GM06990 (cell line): ENCODE results near the gene MIPEP.

Experiments used
- DNase-seq: peaks from one replicate; pipeline ENCODE4 v3.0.0-alpha.2; 2011; ENCODE audit not compliant: insufficient read length; ENCODE audit errors: extremely low read depth
- H3K27me3 ChIP-seq: replicated peaks from 2 replicates; pipeline ENCODE4 v1.6.0; 2011; ENCODE audit warnings: low read length; ENCODE audit not compliant: control insufficient read depth, insufficient read depth
- H3K36me3 ChIP-seq: 2 replicates; pipeline ENCODE4 v1.5.1; 2011; ENCODE audit warnings: low read length; ENCODE audit not compliant: control insufficient read depth, insufficient read depth
- H3K4me3 ChIP-seq: replicated peaks from 2 replicates; pipeline ENCODE4 v1.5.1; 2011; ENCODE audit warnings: low read depth, mild to moderate bottlenecking, control low read depth, low read length
- CTCF ChIP-seq: IDR thresholded peaks from 2 replicates; pipeline ENCODE4 v1.5.1; 2011; ENCODE audit warnings: low read length, control low read depth, mild to moderate bottlenecking, inconsistent platforms; ENCODE audit not compliant: insufficient read depth, poor library complexity, severe bottlenecking

Gene MIPEP

GRCh38 chr13:23736541-23736940 is 152.7 kb downstream of the MIPEP start:
- Histone ChIP-seq H3K4me3 (no peak overlapping the region), H3K27me3 (no peaks in the 10 kb centered on the region), H3K36me3 (no peaks in the 10 kb centered on the region; the same call in 1 of the 2 replicates)
- no peak for TF ChIP-seq CTCF
- no peak for DNase-seq

- H3K4me3 ChIP-seq = no peak overlapping the region
- TF ChIP-seq CTCF = no peak
- H3K27me3 ChIP-seq = no peaks in the 10 kb centered on the region
- H3K36me3 ChIP-seq = no peaks in the 10 kb centered on the region; the same call in 1 of the 2 replicates
- DNase-seq = no peak
These were observed 153.9 kb downstream of the MIPEP start for GRCh38 chr13:23735329-23735728.

- no peaks in the 10 kb centered on the region for H3K27me3 ChIP-seq
- TF ChIP-seq CTCF = no peak
- no peaks in the 10 kb centered on the region for H3K36me3 ChIP-seq
- DNase-seq = no peak
- H3K4me3 ChIP-seq = no peak overlapping the region
These were observed 157.5 kb downstream of the MIPEP start for GRCh38 chr13:23731709-23732108.

- no peak for DNase-seq
- TF ChIP-seq CTCF = no peak
- no peaks in the 10 kb centered on the region for H3K36me3 ChIP-seq
- no peaks in the 10 kb centered on the region for H3K27me3 ChIP-seq
- H3K4me3 ChIP-seq = no peak overlapping the region
These were observed 158.9 kb downstream of the MIPEP start for GRCh38 chr13:23730251-23730650.

GRCh38 chr13:23729531-23729930 is 159.7 kb downstream of the MIPEP start:
- DNase-seq = no peak
- Histone ChIP-seq H3K27me3 (no peaks in the 10 kb centered on the region), H3K36me3 (no peaks in the 10 kb centered on the region), H3K4me3 (no peak overlapping the region)
- no peak for TF ChIP-seq CTCF

- Histone ChIP-seq H3K4me3 (no peak overlapping the region), H3K27me3 (no peaks in the 10 kb centered on the region), H3K36me3 (no peaks in the 10 kb centered on the region)
- TF ChIP-seq CTCF = no peak
- no peak for DNase-seq
These were observed 160.4 kb downstream of the MIPEP start for GRCh38 chr13:23728807-23729206.
